Measurements from ENCODE around the gene CDK14.

Gene CDK14

DNA sequence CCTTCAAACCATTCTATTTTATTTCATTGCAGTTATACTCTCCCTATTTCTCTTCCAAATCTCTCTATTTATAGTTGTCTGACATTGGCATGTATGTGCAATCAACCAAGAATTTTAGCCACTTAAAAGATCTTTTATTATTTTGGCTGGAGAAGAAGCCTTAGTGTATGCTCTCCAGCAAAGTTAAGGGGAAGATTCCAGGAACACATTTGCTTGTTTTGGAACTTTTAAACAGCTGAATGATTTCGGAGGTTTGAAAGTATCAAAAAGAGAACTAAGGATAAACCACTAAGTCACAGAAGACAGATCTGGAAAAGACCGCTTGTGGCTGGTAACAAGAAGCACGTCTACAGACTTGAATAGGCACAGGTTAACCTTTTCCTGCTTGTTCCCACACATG lies 485.9 kb downstream of the CDK14 start:
- Histone ChIP-seq H3K9me3 (replicated peaks; ENCODE audit: insufficient read depth, low read length) (no peaks in the 10 kb centered on the region), H3K9me2 (replicated peaks; ENCODE audit: insufficient read depth, low read length) (no peaks in the 10 kb centered on the region), H2AFZ (ENCODE audit: low read length) (no peak overlapping the region), H3K79me2 (ENCODE audit: low read length) (no peaks in the 10 kb centered on the region), H3K4me3 (ENCODE audit: low read length) (no peak overlapping the region), H3K4me1 (ENCODE audit: low read length) (no peaks in the 10 kb centered on the region), H3K36me3 (replicated peaks; ENCODE audit: insufficient read depth, low read length) (0 out of 2 replicates have a peak, but pooled peaks cover 3% of the 10 kb centered on the region), H3K27ac (ENCODE audit: low read length) (no peak overlapping the region), H3K9ac (ENCODE audit: low read length) (no peak overlapping the region), H3F3A (ENCODE audit: insufficient read depth, low read length) (no peaks in the 10 kb centered on the region), H3K4me2 (ENCODE audit: low read depth, low read length) (no peak overlapping the region), H4K20me1 (ENCODE audit: insufficient read depth, low read length) (no peaks in the 10 kb centered on the region), H3K27me3 (replicated peaks; ENCODE audit: insufficient read depth, low read length) (no peaks in the 10 kb centered on the region)
- no peak for DNase-seq
- TF ChIP-seq, protein P1, sequence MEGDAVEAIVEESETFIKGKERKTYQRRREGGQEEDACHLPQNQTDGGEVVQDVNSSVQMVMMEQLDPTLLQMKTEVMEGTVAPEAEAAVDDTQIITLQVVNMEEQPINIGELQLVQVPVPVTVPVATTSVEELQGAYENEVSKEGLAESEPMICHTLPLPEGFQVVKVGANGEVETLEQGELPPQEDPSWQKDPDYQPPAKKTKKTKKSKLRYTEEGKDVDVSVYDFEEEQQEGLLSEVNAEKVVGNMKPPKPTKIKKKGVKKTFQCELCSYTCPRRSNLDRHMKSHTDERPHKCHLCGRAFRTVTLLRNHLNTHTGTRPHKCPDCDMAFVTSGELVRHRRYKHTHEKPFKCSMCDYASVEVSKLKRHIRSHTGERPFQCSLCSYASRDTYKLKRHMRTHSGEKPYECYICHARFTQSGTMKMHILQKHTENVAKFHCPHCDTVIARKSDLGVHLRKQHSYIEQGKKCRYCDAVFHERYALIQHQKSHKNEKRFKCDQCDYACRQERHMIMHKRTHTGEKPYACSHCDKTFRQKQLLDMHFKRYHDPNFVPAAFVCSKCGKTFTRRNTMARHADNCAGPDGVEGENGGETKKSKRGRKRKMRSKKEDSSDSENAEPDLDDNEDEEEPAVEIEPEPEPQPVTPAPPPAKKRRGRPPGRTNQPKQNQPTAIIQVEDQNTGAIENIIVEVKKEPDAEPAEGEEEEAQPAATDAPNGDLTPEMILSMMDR (IDR thresholded peaks at IDR 0.05; ENCODE audit: low read length), result no peak
- TF ChIP-seq EZH2phosphoT487 (IDR thresholded peaks at IDR 0.05; ENCODE audit: low read length) (no peak), EZH2 (optimal IDR thresholded peaks at IDR 0.05; ENCODE audit: low read depth, low read length) (no peak)

DNA sequence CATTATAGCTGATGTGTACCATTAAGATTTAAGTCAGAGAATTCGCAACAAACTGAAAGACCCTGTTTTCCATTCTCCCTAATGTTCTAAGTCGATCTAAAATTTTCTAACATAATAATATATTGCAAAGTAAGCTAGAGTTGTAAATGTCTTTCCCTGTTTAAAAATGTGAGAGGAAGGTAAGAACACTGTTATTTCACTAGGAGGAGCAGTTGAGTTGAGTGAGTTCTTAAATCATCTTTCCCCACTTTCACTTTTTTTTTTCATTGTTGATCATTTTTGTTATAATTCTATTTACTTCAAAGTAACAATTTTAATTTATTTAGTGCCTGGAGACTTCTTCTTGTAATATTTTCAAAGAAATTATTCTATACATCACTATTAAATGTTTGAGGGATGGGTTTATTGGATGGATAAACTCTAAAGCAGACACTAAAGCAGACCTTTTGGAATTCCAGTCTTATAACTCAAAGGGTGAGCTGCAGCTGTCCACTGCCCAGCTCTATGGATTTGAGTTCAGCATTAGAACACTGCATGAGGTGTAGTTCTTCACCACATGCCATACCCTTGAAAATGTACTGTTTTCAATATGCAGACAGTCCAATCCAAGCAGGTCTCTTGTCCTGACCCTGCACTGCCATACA lies 486.9 kb downstream of the CDK14 start:
- H3K9me3 ChIP-seq (replicated peaks; ENCODE audit: insufficient read depth, low read length), result no peaks in the 10 kb centered on the region
- H3K36me3 ChIP-seq (replicated peaks; ENCODE audit: insufficient read depth, low read length), result 0 out of 2 replicates have a peak, but pooled peaks cover 3% of the 10 kb centered on the region
- no peak overlapping the region for H2AFZ ChIP-seq (ENCODE audit: low read length)
- TF ChIP-seq, protein P1 (IDR thresholded peaks at IDR 0.05; ENCODE audit: low read length), result peak; percentile 43
- no peak for TF ChIP-seq EZH2phosphoT487 (IDR thresholded peaks at IDR 0.05; ENCODE audit: low read length)
- H3K4me2 ChIP-seq (ENCODE audit: low read depth, low read length), result no peak overlapping the region
- H3K79me2 ChIP-seq (ENCODE audit: low read length), result no peaks in the 10 kb centered on the region
- no peaks in the 10 kb centered on the region for H3K9me2 ChIP-seq (replicated peaks; ENCODE audit: insufficient read depth, low read length)
- no peaks in the 10 kb centered on the region for H3K4me1 ChIP-seq (ENCODE audit: low read length)
- H3K27me3 ChIP-seq (replicated peaks; ENCODE audit: insufficient read depth, low read length), result no peaks in the 10 kb centered on the region
- H3K9ac ChIP-seq (ENCODE audit: low read length), result no peak overlapping the region
- no peaks in the 10 kb centered on the region for H3F3A ChIP-seq (ENCODE audit: insufficient read depth, low read length)
- DNase-seq, result peak; percentile 14
- H4K20me1 ChIP-seq (ENCODE audit: insufficient read depth, low read length), result no peaks in the 10 kb centered on the region
- no peak overlapping the region for H3K4me3 ChIP-seq (ENCODE audit: low read length)
- H3K27ac ChIP-seq (ENCODE audit: low read length), result no peak overlapping the region

DNA sequence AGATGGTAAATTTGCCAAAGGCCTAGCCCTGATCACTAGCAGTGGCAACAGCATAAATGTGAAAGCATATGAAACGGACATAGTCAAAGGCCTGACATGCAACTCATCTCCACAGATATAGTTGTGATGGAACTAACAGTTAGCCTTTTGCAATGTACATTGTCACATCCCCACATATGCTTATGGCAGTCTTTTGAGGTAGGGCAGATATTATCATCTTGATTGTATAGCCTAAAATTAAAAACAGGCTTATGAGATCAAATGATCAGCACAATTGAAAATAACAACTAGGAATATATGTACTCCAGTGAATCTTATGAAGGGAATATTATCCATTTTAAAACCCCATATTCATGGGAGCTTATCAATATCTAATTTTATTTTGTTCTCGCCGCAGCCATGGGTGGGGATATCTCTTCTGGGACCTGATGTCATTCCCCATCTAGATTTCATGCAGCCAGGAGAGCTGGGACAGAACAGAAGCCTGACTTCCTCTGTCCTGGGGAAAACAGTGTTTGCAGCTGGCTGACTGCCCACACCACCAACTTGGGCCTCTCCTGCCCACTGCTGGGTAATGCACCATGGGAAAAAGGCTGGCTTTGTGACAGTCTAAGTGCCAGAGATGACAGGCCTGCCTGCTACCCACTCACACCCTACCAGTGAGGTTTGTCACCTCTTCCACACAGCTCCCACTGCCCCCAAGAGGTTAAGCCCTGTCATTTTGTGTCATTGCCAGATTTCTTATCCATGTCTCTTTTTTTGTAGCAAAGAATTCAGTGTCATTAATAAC lies 487.9 kb downstream of the CDK14 start:
- Histone ChIP-seq H3K4me3 (ENCODE audit: low read length) (no peak overlapping the region), H3K79me2 (ENCODE audit: low read length) (no peaks in the 10 kb centered on the region), H3K9me2 (replicated peaks; ENCODE audit: insufficient read depth, low read length) (no peaks in the 10 kb centered on the region), H2AFZ (ENCODE audit: low read length) (no peak overlapping the region), H3K36me3 (replicated peaks; ENCODE audit: insufficient read depth, low read length) (0 out of 2 replicates have a peak, but pooled peaks cover 3% of the 10 kb centered on the region), H3K9ac (ENCODE audit: low read length) (no peak overlapping the region), H3K27me3 (replicated peaks; ENCODE audit: insufficient read depth, low read length) (no peaks in the 10 kb centered on the region), H3K9me3 (replicated peaks; ENCODE audit: insufficient read depth, low read length) (no peaks in the 10 kb centered on the region), H3K27ac (ENCODE audit: low read length) (no peak overlapping the region), H4K20me1 (ENCODE audit: insufficient read depth, low read length) (no peaks in the 10 kb centered on the region), H3F3A (ENCODE audit: insufficient read depth, low read length) (no peaks in the 10 kb centered on the region), H3K4me2 (ENCODE audit: low read depth, low read length) (no peak overlapping the region), H3K4me1 (ENCODE audit: low read length) (no peaks in the 10 kb centered on the region)
- no peak for DNase-seq
- TF ChIP-seq, protein P1 (IDR thresholded peaks at IDR 0.05; ENCODE audit: low read length), result no peak
- TF ChIP-seq EZH2 (optimal IDR thresholded peaks at IDR 0.05; ENCODE audit: low read depth, low read length), result no peak
- no peak for TF ChIP-seq EZH2phosphoT487 (IDR thresholded peaks at IDR 0.05; ENCODE audit: low read length)
